Common myeloid progenitor, CD34-positive (primary cell): ENCODE results near the gene MATR3.
A peak's percentile ranks its signal among the peaks of the same experiment; 100 is the strongest.

Experiments
- CTCF ChIA-PET: fragments of 350-600 bp; sonication (Branson Sonifier 250); formaldehyde crosslinking; loops from one replicate; lab custom pipeline; 2021; ENCODE audit warnings: antibody characterized with exemption; lab: Charles Lee
- POLR2A ChIA-PET: fragments of 350-600 bp; sonication (Branson Sonifier 250); formaldehyde crosslinking; loops from one replicate; lab custom pipeline; 2021; ENCODE audit warnings: antibody characterized with exemption; lab: Charles Lee
- DNase-seq, 3 donors: peaks; one replicate each; pipeline versions ENCODE4 v3.0.0 to v3.0.0-alpha.2; 2013
- H3K27ac ChIP-seq, 2 experiments: 1 replicate in 1 of 2; 2 replicates in 1 of 2; pipeline ENCODE4 v1.7.0; 2013; ENCODE audit warnings: inconsistent platforms in 2 of 2, low read length in 2 of 2, mild to moderate bottlenecking in 2 of 2, low read depth in 1 of 2, moderate library complexity in 1 of 2; ENCODE audit not compliant: severe bottlenecking in 2 of 2, insufficient read depth in 1 of 2, poor library complexity in 1 of 2
- H3K27me3 ChIP-seq, 5 experiments: replicated peaks in 2 of 5; 1 replicate in 3 of 5; 2 replicates in 2 of 5; pipeline versions ENCODE4 v1.6.1 to v1.7.0; 2013; ENCODE audit warnings: low read length in 4 of 5, mild to moderate bottlenecking in 2 of 5, moderate library complexity in 2 of 5, inconsistent platforms in 1 of 5; ENCODE audit not compliant: insufficient read depth in 5 of 5, control insufficient read depth in 4 of 5
- H3K36me3 ChIP-seq, 4 experiments: 1 replicate in 2 of 4; 2 replicates in 2 of 4; pipeline versions ENCODE4 v1.6.1 to v1.7.0; 2013; ENCODE audit warnings: low read length in 3 of 4, control low read depth in 1 of 4, mild to moderate bottlenecking in 1 of 4; ENCODE audit not compliant: control insufficient read depth in 4 of 4, insufficient read depth in 4 of 4
- H3K4me1 ChIP-seq, 4 experiments: 1 replicate in 3 of 4; 2 replicates in 1 of 4; pipeline versions ENCODE4 v1.6.1 to v1.7.1; 2013; ENCODE audit warnings: low read length in 3 of 4, mild to moderate bottlenecking in 3 of 4, control low read depth in 1 of 4, inconsistent platforms in 1 of 4, moderate library complexity in 1 of 4; ENCODE audit not compliant: control insufficient read depth in 4 of 4, insufficient read depth in 4 of 4; ENCODE audit errors: control extremely low read depth in 1 of 4
- H3K4me3 ChIP-seq, 7 experiments: 1 replicate in 4 of 7; 2 replicates in 3 of 7; pipeline versions ENCODE4 v1.5.1 to v1.7.0; 2013; ENCODE audit warnings: mild to moderate bottlenecking in 7 of 7, low read length in 6 of 7, moderate library complexity in 6 of 7, inconsistent platforms in 2 of 7, low read depth in 2 of 7, control low read depth in 1 of 7; ENCODE audit not compliant: insufficient read depth in 4 of 7, control insufficient read depth in 1 of 7; ENCODE audit errors: extremely low read depth in 1 of 7
- H3K9me3 ChIP-seq, 5 experiments: 1 replicate in 4 of 5; 2 replicates in 1 of 5; pipeline versions ENCODE4 v1.6.1 to v1.7.1; 2013; ENCODE audit warnings: low read length in 4 of 5, mild to moderate bottlenecking in 2 of 5, inconsistent platforms in 1 of 5, low read depth in 1 of 5, moderate library complexity in 1 of 5; ENCODE audit not compliant: control insufficient read depth in 4 of 5, insufficient read depth in 2 of 5; ENCODE audit errors: control extremely low read depth in 1 of 5
- WGBS: methylation state at CpG from one replicate; pipeline ENCODE4 v1.1.5; 2013; ENCODE audit not compliant: insufficient coverage; 5-methylcytosine and 5-hydroxymethylcytosine counted together

Gene MATR3

GRCh38 chr5:139312075-139312474 lies 18.5 kb downstream of the MATR3 start:
- no peak overlapping the region for H3K27ac ChIP-seq
- ChIA-PET CTCF (interaction anchor here (0.8 to 2.5 kb wide), 10 partner anchors 9 to 36 kb away, joined by 3 to 13 read pairs (median 5); partner anchors contain the start of gene PAIP2), POLR2A (interaction anchor here (0.9 kb wide), 1 partner anchor 18 kb away, joined by 3 read pairs; the partner anchor contains the start of gene MATR3)
- H3K36me3 ChIP-seq: peaks cover 7 to 43% (median 18%) of the 10 kb centered on the region in 4 experiments
- no peaks in the 10 kb centered on the region for H3K27me3 ChIP-seq
- 100% methylated on average over 8 of the region's 9 CpGs for WGBS
- DNase-seq: no peak
- no peaks in the 10 kb centered on the region for H3K9me3 ChIP-seq
- no peak overlapping the region for H3K4me3 ChIP-seq
- peaks cover 0 to 14% (median 7%) of the 10 kb centered on the region in 4 experiments for H3K4me1 ChIP-seq

GRCh38 chr5:139314276-139314675 lies 20.7 kb downstream of the MATR3 start:
- Histone ChIP-seq H3K27ac (peak overlapping the region in 1 of 2 experiments; percentile 5), H3K4me1 (peaks cover 0 to 4% (median under 1%) of the 10 kb centered on the region in 4 experiments), H3K36me3 (peaks cover 15 to 56% (median 35%) of the 10 kb centered on the region in 4 experiments), H3K27me3 (no peaks in the 10 kb centered on the region), H3K9me3 (no peaks in the 10 kb centered on the region), H3K4me3 (no peak overlapping the region)
- WGBS: no CpG with 5 or more reads among the region's 1 CpG
- ChIA-PET POLR2A (no interaction called here), CTCF (interaction anchor here (1.0 to 1.1 kb wide), 4 partner anchors 9 to 17 kb away, joined by 3 to 5 read pairs (median 4); no protein-coding TSS in a partner anchor)
- DNase-seq: no peak

- Histone ChIP-seq H3K9me3 (no peaks in the 10 kb centered on the region), H3K36me3 (peaks cover 15 to 58% (median 41%) of the 10 kb centered on the region in 4 experiments), H3K27ac (peak overlapping the region in 1 of 2 experiments; percentile 6), H3K27me3 (no peaks in the 10 kb centered on the region), H3K4me3 (no peak overlapping the region), H3K4me1 (peaks cover 0 to 4% (median 0%) of the 10 kb centered on the region in 4 experiments)
- POLR2A ChIA-PET: interaction anchor here (1.0 kb wide), 1 partner anchor 21 kb away, joined by 3 read pairs; the partner anchor contains the start of gene MATR3
- CTCF ChIA-PET: interaction anchor here (1.0 to 1.1 kb wide), 4 partner anchors 8 to 18 kb away, joined by 3 to 5 read pairs (median 4); no protein-coding TSS in a partner anchor
- DNase-seq: no peak
- no CpG with 5 or more reads among the region's 3 CpGs for WGBS
These were observed 21.6 kb downstream of the MATR3 start for GRCh38 chr5:139315056-139315615.

- POLR2A ChIA-PET: interaction anchor here (0.6 kb wide), 1 partner anchor 34 kb away, joined by 3 read pairs; no protein-coding TSS in a partner anchor
- H3K27me3 ChIP-seq: no peaks in the 10 kb centered on the region
- CTCF ChIA-PET: interaction anchor here (0.7 to 1.3 kb wide), 5 partner anchors 9 to 42 kb away, joined by 3 to 5 read pairs (median 3); partner anchors contain the start of gene MATR3
- no CpG with 5 or more reads among the region's 6 CpGs for WGBS
- H3K4me3 ChIP-seq: no peak overlapping the region
- no peaks in the 10 kb centered on the region for H3K9me3 ChIP-seq
- peaks cover 0 to 4% (median 2%) of the 10 kb centered on the region in 4 experiments for H3K4me1 ChIP-seq
- DNase-seq: peak in 2 of 3 donors; percentile 33 to 38
- no peak overlapping the region for H3K27ac ChIP-seq
- H3K36me3 ChIP-seq: peaks cover 8 to 18% (median 13%) of the 10 kb centered on the region in 4 experiments
These were observed 42.3 kb downstream of the MATR3 start for GRCh38 chr5:139335811-139336210.

- peaks cover 11 to 33% (median 25%) of the 10 kb centered on the region in 4 experiments for H3K4me1 ChIP-seq
- H3K27me3 ChIP-seq: no peaks in the 10 kb centered on the region
- no peaks in the 10 kb centered on the region for H3K9me3 ChIP-seq
- DNase-seq: no peak
- ChIA-PET CTCF (interaction anchor here (0.9 to 1.8 kb wide), 5 partner anchors 17 to 64 kb away, joined by 3 to 5 read pairs (median 4); partner anchors contain the start of gene SPATA24), POLR2A (interaction anchor here (1.9 kb wide), 1 partner anchor 8 kb away, joined by 6 read pairs; no protein-coding TSS in a partner anchor)
- H3K36me3 ChIP-seq: peaks cover 0 to 6% (median 0%) of the 10 kb centered on the region in 4 experiments
- no CpG with 5 or more reads among the region's 2 CpGs for WGBS
- H3K27ac ChIP-seq: no peak overlapping the region
- H3K4me3 ChIP-seq: no peak overlapping the region
These were observed 46.5 kb downstream of the MATR3 start for GRCh38 chr5:139340051-139340450.

- CTCF ChIA-PET: interaction anchor here (0.6 to 2.3 kb wide), 19 partner anchors 9 to 52 kb away, joined by 3 to 11 read pairs (median 4); partner anchors contain the start of gene MATR3
- POLR2A ChIA-PET: interaction anchor here (0.8 to 2.1 kb wide), 12 partner anchors 8 to 61 kb away, joined by 3 to 13 read pairs (median 4); partner anchors contain the start of genes MATR3 and MZB1
- Histone ChIP-seq H3K4me1 (peaks cover 11 to 33% (median 25%) of the 10 kb centered on the region in 4 experiments), H3K4me3 (peak overlapping the region; percentile 72 to 97 (median 94)), H3K27ac (peak overlapping the region in 1 of 2 experiments; percentile 99), H3K9me3 (no peaks in the 10 kb centered on the region), H3K36me3 (peaks cover 0 to 8% (median under 1%) of the 10 kb centered on the region in 4 experiments), H3K27me3 (no peaks in the 10 kb centered on the region)
- no peak for DNase-seq
- 4% methylated on average over 15 of the region's 17 CpGs for WGBS
These were observed 47.7 kb downstream of the MATR3 start for GRCh38 chr5:139341187-139341688.
